NCI-H1092 treated with DMSO at 0.1 percent for 48 hours (cell line): ENCODE measurements around the gene SUSD4.

Source experiments
- DNase-seq: peaks from one replicate; lab custom pipeline; 2025; lab: John Stamatoyannopoulos, UW

Gene SUSD4

DNA sequence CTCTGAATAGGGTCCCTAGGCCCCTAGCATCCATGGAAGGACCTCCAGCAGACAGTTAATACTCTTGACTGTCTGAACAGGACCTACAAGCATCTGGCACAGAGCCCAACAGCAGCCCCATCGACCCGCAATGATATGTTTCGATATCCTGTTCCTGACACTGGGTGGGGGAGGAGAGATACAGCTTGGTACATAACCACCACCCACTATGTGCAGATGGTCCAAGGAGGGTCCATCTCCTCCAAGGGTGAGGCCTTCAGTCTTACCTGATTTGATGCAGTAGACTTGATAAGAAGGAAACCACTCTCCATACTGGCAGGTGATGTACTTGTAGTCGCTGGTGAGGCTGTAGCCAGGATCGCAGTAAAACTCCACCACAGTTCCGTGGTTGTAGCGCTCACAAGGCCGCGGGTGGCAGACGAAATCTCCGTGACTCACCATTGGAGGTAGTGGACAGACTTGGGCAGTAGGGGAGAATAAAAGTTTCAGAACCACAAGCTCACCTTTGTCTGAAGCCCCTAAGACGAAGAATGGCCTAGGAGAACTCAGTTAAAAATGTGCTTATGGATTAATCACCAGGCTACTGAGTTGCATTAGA lies 134.9 kb downstream of the SUSD4 start:
- DNase-seq: no peak

DNA sequence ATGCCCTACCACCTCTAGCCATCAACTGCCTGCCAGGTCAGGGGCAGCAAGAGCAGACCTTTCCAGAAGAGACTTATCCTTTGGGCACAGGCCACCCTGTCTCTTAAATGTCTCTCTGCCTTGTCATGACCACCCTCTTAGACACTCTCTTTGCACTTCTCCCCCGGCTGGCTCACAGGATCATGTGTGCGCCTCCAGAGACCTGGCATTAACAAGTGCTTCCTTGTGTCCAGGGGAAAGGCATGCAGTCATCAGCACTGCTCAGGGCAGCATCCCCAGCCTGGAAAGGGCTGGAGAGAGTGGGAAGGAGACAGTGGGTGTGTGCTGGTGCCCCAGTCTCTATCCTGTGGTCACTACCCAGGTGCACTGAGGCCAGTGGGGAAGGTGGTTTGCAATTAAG lies 135.8 kb downstream of the SUSD4 start:
- no peak for DNase-seq

GRCh38 chr1:223227486-223228196 lies 136.3 kb downstream of the SUSD4 start:
- DNase-seq: no peak

DNA sequence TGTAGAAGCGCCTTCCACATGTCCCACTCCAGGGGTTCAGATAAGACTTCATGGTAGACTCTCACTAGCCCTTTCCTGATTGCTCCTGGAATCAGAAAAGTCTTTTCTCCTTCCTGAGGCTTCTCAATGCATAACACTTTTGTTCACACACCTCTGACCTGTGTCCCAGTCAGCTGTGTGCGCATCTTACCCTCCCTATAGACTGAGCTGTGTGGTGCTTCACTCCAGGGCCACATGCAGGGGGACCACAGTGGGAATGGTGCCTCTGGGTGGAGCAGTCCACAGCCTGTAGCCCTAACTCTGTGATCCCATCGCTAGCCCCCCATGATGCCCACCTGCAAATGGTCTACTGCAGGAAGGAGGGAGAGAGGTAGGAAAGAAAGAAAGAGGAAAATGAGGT lies 136.9 kb downstream of the SUSD4 start:
- DNase-seq: no peak

- no peak for DNase-seq
These were observed 137.7 kb downstream of the SUSD4 start for GRCh38 chr1:223226271-223226670.

GRCh38 chr1:223225481-223225880 lies 138.5 kb downstream of the SUSD4 start:
- DNase-seq: no peak

DNA sequence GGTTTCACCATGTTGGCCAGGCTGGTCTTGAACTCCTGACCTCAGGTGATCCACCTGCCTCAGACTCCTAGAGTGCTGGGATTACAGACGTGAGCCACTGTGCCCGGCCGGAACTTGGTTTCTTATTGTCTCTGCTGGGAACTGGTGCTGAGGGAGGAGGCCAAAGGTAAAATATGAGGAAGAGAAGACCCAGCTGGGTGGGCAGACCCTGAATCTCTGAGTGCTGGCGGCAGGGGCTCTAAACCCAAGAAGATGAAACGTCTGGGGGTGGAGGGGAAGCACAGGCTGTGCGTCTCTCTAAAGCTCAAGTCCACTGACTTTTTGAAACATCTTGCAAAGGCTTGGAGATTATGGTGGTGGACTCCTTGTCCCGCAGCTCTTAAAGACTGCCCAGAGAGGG lies 138.9 kb downstream of the SUSD4 start:
- DNase-seq: no peak

DNA sequence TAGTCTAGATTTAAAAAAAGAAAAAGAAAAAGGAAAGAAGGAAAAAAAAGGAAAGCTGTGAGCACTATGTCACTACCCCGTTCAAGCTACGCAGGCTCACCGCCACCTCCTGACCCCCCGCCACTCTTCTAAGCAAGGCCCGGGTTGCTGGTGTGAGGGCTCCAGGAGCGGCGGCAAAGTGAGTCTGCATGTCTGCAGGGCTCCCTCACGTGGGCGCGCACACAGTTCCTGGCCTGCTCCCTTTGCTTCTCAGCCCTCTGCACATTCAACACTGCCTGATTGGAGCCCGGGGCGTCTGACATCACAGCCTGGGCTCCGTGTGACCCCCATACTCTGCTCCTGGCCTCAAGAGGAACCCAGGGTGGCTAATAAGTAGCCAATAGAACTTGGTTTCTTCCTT lies 139.5 kb downstream of the SUSD4 start:
- no peak for DNase-seq

- DNase-seq: no peak
These were observed 140.6 kb downstream of the SUSD4 start for GRCh38 chr1:223223091-223223995.

DNA sequence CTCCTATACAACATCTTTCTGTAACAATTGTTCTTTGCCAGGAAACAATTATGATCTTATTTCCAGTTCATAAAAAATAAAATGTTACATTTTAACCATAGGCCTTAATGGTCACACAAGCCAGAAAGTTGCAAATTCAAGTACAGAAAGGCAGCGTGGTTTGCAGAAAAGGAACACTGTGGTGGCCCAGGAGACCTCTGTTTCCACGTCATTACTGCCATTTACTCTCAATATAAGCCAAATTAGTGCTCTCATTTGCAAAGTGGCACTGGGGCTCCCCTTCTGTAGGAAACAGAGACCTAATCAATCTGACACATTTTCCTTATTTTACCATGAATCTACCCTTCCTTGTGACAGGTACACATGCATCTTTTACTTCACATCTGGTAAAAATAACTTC lies 141.6 kb downstream of the SUSD4 start:
- no peak for DNase-seq

- no peak for DNase-seq
These were observed 142.3 kb downstream of the SUSD4 start for GRCh38 chr1:223221686-223222085.

DNA sequence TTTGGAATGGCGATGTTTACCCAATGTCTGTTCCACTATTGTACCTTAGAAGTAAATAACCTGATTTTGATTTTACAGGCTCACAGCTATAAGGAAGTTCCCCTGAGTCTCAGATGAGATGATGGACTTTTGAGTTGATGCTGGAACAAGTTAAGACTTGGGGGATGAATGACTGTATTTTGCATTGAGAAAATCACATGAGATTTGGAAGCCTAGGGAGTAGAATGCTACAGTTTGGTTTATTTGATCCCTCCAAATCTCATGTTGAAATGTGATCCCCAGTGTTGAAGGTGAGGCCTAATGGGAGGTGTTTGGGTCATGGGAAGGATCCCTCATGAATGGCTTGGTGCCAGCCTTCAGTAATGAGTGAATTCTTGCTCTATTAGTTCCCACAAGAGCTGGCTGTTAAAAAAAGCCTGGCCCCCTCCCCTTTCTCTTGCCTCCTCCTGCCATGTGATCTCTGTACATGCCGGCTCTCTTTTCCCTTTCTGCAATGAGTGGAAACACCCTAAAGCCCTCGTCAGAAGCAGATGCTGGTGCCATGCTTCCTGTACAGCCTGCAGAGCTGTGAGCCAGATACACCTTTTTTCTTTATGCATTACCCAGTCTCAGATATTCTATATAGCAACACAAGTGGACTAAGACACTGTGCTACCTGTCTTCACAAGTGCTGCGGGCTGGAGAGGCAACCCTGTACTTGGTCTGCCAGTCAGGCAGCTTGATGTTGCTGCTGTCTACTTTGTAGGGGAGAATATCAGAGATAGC lies 143.9 kb downstream of the SUSD4 start:
- no peak for DNase-seq

- no peak for DNase-seq
These were observed 144.7 kb downstream of the SUSD4 start for GRCh38 chr1:223219318-223219635.

DNA sequence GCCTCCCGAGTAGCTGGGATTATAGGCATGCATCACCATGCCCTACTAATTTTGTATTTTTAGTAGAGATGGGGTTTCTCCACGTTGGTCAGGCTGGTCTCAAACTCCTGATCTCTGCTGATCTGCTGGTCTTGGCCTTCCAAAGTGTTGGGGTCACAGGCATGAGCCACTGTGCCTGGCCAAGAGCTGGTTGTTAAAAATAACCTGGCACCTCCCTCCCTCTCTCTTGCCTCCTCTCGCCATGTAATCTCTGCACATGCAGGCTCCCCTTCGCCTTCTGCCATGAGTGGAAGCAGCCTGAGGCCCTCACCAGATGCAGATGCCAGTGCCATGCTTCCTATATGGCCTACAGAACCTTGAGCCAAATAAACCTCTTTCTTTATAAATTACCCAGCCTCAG lies 146.2 kb downstream of the SUSD4 start:
- DNase-seq: no peak

- DNase-seq: no peak
These were observed 147.3 kb downstream of the SUSD4 start for GRCh38 chr1:223216531-223217205.

GRCh38 chr1:223216074-223216473 lies 147.9 kb downstream of the SUSD4 start:
- no peak for DNase-seq

- no peak for DNase-seq
These were observed 148.9 kb downstream of the SUSD4 start for GRCh38 chr1:223215026-223215425.

DNA sequence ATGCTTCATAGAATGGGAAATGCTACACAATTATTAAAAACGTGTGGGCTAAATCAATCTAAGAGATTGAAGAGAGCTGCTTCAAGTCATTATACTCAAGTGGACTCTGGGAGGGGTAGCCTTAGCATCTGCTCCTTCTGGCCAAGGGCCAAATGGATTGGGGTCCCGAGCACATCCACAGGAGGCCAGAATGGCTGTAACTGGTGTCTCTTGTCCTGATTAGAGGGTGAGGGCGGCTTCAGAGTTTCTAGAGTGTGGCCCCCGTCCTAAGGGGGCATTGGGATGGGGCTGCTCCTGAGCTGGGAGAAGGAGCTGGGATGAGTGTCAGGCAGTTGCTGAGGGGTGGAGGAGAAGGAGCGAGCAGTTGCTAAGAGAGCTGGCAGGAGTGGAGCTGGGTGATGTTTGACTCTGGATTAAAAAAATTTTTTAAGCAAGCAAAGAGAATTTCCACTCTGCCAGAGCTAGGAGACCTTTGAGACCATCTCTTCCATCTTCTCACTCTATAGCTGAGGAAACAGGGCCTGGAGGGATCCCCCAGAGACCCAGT lies 149.6 kb downstream of the SUSD4 start:
- no peak for DNase-seq

DNA sequence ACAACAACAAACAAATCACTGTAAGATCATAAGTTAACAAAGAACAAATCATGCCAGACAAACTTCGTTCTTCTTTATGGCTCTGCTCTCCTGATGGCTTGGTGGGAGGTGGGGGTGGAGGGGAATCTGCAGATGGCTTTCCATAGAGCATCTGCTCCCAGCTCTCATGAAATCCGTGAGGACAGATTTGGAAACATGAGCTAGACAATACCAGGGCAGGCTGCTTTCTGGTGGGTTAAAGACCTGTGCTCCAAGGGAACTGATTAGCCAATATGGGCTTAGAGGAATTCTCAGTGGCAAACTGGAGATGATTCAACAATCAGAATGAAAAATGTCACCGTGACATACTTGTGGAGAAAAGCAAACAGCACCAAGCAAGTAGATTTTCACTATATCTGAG lies 151.5 kb downstream of the SUSD4 start:
- no peak for DNase-seq

GRCh38 chr1:223211323-223211985 lies 152.5 kb downstream of the SUSD4 start:
- DNase-seq: no peak

DNA sequence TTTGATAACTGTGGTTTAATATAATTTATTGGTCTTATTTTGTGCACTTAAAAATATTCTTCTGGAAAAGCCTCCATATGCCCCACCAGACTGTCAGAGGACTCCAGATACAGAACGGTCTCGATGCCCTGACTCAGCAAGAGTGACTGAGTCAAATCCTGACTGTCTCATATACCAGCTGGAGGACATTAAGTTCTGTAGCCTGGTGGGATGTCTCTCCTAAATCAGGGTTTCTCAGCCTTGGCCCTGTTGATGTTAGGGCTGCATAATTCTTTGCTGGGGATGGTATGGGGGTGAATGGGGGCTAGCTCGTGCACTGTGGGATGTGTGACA lies 153.2 kb downstream of the SUSD4 start:
- no peak for DNase-seq
